Measurements from ENCODE around the gene SERPINB4.
A peak's percentile ranks its signal among the peaks of the same experiment; 100 is the strongest.
"Not testable (repeated sequence)": the region's sequence is repeated elsewhere in the genome, so short reads cannot be mapped to it uniquely, and the experiment has no call there.

The SERPINB4 gene

DNA sequence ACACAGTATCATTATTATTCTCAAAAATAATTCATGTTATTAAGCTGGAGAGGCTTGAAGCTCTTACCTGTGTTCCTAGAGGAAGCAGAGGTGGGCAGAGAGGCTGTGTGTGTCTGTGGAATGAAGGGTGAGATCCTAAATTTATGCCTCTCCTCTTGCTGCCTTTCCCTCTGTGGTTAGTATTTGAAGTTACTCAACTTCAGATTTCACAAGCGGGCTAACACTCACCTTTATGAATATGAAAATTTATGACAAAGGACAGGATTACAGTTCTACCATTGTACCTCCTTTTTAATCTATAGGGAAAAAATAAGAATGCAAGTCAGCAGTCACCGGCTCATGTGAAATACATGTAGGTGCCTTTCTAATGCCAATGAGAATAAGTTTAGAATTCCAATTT is at the start of gene SERPINB4:
Gene SERPINB4, minus strand, starts transcription at position 115 of the 400 bp plus-strand sequence. CDS start 679 bp downstream, outside the sequence.
- DNase-seq = not testable (repeated sequence)

DNA sequence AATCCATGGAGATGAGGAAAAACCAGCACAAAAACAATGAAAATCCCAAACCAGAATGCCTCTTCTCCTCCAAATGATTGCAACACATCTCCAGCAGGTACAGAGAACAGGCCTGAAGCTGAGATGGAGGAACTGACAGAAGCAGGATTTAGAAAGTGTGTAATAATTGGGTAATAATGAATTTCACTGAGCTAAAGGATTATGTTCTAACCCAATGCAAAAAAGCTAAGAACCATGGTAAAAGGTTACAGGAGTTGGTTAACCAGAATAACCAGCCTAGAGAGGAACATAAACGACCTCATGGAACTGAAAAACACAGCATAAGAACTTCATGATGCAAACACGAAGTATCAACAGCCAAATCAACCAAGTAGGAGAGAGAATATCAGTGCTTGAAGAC is 45.0 kb upstream of the SERPINB4 start:
- no peak for DNase-seq

DNA sequence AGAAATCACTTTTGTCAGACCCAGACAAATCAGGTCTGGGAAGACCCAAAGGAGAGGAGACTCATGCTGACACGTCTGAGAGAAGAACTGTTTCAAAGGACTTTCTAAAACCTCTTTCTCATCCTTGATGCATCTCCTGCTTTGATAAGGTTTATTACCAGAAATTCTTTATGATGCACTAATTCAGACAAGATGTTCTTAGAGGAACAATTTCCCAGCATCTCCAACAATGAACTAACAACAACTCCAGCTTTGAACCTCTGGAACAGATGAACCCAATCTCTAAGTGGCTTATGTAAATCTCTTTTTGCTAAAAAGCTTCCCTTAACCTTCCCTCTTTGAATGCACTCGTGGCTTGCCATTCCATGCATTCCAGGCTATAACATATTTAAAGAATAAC is 42.8 kb upstream of the SERPINB4 start:
- no peak for DNase-seq

DNA sequence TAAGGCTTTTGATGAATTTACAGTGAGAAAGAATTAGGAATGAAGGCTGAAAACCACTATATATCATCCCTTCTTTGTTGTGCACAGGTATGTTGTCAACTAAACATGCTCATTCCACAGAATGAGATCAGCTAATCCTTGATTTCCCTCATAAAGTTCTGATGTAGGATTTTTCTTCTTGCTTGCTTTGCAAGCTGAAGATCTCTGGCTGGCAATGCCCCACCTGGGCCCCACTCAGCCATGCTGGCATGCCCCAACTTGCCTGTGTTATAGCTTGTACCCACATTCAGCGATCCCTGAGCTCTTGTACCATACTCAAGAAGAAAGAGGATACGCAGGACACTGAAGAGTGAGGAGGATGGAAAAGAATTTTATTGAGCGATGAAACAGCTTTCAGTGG is 40.7 kb upstream of the SERPINB4 start:
- no peak for DNase-seq

DNA sequence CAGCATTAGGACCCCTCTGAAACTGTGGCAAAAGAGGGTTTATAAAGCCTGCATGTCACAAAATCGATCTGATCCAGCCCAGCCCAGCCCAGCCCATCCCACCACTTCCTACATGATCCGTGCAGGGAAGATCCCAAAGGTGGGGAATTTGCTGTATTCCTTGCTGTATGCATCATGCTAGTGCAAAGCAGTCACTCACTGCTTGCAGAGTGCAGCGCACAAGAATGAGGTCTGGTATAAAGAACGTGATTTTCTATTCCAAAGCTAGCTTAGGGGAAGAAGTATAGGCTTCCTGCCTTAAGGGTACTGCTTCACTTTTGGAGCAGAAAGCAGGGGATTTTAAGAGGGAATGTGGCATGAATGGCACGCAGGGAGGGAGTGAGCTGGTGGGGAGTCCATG is 39.8 kb upstream of the SERPINB4 start:
- DNase-seq = no peak

DNA sequence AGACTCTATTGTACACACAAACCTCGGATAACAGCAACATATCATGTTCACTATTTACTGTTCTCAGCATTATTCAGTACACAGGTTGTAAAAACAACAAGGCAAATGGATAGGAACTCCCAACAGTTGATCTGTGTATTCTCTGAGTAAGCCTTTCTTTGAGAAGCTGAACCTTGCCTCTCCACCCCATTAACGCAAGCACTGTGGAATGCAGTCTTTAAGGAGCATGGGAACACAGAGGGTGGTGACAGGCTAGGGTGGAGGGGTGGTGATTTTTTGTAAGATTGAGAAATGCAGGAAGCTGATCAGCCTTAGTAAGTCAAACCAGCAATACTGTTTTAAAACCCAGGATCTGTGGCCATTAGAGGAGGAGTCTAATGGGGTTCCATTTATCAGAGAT is 39.1 kb upstream of the SERPINB4 start:
- no peak for DNase-seq

DNA sequence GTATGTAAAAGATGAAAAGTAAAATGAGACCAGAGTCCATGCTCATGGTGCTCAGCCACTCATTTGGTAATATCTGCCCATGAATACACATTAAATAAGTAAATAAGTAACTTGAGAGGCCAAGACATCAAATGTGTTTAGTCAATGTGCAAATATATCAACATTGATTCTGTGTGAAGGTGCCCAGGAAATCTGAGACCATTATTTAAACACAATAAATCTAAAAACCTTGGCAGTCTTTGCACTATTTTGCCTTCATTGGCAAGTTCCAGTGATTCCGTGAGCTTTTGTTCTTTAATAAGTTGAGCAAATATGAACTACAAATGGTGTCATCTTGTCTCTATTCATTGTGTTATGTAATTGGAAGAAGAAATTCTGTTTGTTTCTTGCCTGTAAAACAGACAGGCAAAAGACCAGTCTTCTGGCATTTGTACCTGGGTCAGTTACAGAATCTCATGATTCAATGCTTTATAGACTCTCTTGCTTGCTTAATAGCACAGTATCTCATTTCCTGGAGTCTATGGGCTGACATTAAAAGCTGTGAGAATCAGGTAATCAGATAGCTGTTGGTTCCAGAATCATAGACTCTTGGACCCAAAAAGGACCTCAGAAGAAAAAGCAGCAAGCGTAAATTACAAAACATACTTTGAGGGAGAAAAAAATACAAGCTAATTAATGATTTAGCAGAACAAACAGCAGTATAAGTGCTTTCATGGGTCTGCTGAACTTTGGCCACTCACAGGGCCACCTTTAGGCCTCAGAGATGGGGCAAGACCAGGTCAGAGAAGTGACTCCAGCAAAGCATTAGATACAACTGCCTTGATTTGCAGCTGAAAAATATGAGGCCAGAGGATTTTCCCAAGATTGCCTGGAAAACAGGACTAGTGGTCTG is 37.6 kb upstream of the SERPINB4 start:
- DNase-seq = peak; percentile 3

DNA sequence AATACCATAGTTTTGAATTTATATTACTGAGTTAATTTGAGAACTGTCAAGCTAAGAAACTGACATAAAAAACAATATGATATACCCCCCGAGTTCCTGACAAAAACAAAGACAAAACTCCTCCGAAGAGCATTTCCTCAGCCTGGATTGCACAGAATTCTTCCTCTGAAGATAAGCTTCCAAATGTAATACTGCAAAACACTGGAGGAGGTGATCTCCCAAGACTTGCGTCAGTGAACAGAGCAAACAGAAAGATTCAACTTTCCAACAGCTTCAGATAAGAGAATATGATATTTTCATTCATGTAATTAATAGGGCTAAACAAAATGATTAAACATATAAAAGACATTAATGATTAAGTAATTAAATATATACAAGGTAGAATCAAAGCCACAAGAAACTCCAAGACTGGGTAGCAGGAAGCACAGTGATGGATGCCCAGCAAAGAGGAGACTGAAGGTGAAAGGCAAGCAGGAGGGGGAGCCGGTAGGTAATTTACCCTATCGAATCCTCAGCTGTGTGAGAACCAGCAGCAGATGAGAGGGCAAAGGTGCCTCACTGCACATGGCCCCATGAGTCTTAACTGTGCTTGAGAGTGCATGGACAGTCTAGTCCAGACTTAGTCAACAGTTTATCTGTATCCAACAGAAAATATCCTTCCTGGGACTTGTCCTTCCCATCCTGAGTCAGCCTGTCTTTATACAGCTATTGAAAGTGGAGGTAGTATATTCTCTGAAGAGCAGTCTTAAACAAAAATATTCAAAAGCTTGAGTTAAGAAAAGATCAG is 36.0 kb upstream of the SERPINB4 start:
- no peak for DNase-seq

DNA sequence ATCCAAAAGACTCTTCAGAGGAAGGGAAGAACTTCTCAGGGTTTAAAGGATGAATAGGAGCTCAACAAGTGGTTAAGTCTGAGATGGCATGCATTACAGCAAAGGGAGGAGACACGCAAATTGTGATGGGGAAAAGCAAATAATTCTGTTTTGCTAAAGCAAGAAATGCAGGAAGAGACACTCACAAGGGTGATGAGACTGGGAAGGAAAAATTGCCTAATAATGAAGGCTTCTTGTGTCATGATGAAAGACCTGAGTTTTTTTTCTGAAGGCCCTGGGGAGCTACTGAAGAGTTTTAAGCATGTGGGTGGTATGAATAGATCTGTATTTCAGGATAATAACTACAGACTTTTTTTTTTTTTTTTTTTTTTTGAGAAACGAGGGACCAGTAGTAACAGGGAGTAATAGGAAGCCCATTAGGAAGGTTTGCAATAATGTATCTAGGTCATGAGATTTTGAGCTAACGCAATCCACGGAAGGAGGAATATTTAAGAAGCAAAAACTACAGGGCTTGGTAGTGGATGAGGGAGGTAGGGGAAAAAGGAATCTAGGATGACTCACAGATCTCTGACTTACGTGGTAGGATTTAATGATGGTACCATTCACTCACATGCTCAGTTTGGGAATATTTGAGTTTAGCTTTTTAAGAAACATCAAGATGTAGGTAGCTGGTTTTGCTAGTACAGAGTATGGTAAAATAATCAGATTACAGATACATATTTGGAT is 33.6 kb upstream of the SERPINB4 start:
- DNase-seq = no peak

DNA sequence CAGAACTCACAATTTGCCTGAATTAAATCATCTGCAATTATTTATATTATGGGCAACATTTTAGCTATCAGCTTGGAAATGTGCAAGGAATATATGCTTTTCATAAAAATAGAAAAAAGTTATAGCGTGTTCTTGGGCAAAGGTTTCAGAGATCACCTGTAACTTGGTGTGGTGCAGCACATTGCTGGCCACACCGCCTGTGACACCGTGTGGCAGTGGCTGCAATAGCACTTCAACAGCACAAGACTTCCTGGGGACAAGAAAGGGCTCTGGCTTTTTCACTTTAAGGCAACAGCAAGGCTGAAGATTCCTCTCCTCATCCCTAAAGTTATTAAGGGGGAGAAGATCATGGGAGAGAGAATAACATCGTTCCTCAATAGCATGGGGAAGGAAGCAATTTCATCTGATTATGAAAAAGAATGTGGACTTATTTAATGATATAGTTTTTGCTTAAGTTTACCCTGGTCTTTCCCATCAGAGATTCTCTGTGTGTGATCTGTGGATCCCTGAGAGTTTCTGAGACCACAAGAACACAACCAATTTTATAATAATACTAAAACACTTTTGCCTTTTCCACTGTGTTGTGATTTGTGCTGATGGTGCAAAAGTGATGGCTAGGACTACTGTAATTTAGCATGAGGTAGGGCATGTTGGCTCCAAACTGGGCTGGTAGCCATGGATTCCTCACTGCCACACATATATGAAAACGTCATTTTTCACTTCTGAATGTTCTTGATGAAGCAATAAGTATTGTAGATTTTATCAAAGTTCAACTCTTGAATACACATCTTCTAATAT is 32.7 kb upstream of the SERPINB4 start:
- no peak for DNase-seq

DNA sequence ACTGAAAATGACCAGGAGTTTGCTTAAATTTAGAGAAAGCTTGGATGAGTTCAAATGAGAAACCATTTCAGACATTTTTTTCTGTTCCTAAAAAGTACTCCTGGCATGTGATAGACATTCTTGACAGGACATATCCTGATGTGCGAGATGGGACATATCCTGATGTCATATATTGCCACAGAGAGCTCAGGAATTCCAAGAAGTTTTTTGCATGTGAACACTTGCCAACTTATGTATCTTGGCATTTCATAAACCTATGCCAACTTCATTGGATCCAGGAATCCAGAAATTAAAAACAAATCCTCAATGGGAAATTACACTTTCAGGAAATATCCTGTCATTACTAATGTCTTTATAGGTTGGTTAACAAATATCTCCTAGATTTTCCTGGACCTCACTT is 20.5 kb upstream of the SERPINB4 start:
- no peak for DNase-seq

DNA sequence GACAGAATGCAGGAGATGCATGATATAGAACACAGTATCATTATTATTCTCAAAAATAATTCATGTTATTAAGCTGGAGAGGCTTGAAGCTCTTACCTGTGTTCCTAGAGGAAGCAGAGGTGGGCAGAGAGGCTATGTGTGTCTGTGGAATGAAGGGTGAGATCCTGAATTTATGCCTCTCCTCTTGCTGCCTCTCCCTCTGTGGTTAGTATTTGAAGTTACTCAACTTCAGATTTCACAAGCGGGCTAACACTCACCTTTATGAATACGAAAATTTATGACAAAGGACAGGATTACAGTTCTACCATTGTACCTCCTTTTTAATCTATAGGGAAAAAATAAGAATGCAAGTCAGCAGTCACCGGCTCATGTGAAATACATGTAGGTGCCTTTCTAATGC is 17.7 kb upstream of the SERPINB4 start, which contains the start of gene SERPINB3:
Gene SERPINB3, minus strand, starts transcription at position 144 of the 400 bp plus-strand sequence. CDS start 677 bp downstream, outside the sequence.
- not testable (repeated sequence) for DNase-seq

DNA sequence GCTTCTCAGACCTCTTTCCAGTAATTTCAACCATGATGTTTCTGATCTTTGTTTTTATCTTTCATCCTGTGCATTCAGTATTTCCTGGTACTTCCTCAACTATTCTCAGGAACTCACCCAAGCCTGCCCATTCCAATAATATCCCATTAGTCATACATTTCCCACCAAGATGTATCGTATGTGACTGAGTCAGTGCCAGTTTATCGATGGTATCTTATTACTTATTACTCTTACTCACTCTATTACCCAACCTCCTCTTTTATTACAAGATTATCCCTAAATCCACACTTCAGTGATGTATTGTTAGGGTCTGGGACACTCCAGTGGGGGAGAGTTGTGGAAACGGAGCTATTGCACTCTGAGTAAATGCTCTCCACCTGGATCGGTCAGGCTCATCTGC is 14.9 kb upstream of the SERPINB4 start:
- not testable (repeated sequence) for DNase-seq

DNA sequence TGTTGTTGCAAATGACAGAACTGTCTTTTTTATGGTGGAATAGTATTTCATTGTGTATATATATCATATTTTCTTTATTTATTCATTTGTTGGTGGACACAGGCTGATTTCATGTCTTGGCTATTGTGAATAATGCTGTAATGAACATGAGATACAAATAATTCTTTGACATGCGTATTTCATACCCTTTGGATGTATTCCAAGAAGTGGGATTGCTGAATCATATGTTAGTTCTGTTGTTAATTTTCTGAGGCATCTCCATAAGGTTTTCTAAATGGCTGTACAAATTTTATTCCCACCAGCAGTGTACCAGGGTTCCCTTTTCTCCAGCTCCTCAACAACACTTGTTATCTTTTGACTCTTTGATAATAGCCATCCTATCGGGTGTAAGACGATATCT is 6.2 kb upstream of the SERPINB4 start:
- DNase-seq = not testable (repeated sequence)

DNA sequence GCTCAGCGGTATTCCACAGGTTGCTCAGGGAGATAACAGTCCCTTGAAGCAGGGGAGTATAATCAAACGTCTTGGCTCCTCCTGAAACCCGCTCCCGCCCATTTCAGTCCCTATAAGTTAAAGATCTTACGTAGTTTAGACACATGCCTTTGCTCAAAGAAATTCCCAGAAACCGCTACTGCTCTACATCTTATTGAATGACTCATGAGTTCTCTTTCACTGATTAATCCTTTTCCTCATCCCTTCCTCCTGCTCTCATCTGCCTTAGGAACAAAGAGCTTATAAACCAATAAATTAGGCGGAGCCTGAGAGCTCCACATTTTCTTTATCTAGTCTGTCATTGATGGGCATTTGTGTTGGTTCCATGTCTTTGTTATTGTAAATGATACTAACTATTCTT is 4.2 kb upstream of the SERPINB4 start:
- no peak for DNase-seq

DNA sequence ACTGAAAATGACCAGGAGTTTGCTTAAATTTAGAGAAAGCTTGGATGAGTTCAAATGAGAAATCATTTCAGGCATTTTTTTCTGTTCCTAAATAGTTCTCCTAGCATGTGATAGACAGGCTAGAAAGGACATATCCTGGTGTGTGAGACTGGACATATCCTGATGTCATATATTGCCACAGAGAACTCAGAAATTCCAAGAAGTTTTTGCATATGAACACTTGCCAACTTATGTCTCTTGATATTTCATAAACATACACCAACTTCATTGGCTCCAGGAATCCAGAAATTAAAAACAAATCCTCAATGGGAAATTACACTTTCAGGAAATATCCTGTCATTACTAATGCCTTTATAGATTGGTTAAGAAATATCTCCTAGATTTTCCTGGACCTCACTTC is 2.9 kb upstream of the SERPINB4 start:
- DNase-seq = no peak

DNA sequence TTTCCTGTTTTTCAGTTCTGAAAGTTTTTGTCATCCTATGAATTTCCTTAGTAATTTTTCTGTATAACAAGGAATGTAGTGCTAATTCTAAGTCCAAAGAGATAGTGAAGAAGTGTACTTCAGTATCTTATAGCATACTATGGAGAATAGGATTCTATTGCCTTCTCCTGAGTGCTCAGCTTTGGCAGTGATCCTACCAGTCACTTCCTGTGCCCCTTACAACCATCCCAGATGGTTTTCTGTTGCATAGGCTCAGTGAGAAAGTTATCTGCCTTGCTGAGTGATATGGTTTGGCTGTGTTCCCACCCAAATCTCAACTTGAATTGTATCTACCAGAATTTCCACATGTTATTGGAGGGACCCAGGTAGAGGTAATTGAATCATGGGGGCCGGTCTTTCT is 638 bp upstream of the SERPINB4 start:
- not testable (repeated sequence) for DNase-seq

DNA sequence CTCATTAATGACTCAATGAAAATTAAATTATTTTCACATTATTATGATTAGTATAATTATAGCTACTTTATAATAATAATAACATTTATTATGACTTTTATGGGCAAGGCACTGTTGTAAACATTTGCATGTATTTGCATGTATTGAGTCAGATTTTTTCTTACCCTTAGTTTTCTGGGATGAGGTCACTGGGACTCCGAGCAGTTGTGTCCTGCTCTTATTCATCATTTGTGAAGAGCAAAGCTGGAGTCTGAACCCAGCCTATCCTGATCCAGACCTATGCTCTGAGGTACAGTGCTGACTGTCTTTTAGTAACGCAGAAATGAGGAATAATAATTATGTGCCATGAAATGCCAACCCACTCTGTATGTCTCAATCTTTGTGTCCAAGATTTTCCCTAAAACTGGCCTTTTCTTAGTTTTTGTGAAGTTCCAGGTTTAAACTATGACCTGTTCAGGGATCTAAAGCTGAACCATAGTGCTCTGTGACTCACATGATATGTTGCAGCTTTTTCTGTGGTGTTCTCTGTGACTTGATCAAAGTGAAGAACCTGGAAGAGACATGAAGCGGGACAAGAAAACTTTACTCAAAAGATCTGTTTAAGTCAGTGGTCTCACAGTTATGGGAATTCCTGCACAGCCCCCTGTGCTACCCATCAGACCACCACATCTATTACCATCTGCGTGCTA is 1.2 kb downstream of the SERPINB4 start:
- DNase-seq = not testable (repeated sequence)

DNA sequence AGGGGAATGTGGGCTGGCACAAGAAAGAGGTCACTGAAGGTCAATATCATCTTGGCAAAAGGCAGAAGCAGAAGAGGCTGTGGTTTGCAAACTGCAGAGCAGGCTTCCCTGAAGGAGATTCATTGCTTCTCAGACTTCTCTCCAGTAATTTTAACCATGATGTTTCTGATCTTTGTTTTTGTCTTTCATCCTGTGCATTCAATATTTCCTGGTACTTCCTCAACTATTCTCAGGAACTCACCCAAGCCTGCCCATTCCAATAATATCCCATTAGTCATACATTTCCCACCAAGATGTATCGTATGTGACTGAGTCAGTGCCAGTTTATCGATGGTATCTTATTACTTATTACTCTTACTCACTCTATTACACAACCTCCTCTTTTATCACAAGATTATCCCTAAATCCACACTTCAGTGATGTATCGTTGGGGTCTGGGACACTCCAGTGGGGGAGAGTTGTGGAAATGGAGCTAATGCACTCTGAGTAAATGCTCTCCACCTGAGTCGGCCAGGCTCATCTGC is 2.8 kb downstream of the SERPINB4 start:
- not testable (repeated sequence) for DNase-seq

DNA sequence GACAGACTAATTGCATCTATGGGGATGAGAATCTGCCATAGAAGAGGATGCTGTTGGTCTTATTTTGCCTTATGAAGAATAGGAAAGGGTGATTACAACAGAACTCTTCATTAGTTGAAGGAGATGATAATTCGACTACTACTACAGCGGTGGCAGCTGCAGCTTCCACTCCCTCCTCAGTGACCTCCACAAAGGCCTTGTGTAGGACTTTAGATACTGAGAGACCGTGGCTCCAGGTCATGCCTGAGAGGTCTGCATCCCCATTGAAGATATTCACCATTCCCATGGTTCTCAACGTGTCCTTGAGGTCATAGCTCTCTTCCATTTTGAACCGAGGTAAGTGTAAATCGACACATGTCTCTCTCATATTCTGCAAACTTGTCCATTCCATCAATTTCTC is 6.4 kb downstream of the SERPINB4 start:
- DNase-seq = no peak

DNA sequence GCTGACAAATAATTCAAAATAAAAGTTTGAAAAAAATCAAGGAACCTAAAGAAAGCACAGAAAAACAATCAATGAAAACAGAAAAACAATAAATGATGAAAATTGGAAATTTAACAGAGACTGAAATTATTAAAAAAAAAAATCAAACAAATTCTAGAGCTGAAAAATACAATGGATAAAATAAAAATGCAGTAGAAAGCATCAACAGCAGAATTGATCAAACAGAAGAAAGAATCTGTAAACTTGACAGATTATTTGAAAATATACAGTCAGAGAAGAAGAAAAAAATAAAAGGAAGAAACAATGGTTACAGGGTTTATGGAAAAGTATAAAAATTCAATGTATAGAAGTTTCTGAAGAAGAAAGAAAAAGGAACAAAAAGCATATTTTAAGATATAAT is 16.2 kb downstream of the SERPINB4 start:
- no peak for DNase-seq
